Mesothelial cell of epicardium (in vitro differentiated cells): ENCODE measurements around the gene MRGPRD. TPM values are rescaled to one million over a fixed set of nuclear protein-coding genes. Genes with fewer than 3 reads are reported as not detected.

Experiments
- DNase-seq, 2 experiments: peaks; one replicate each; pipeline ENCODE4 v3.0.0; 2021; ENCODE audit warnings: low spot score in 2 of 2; ENCODE audit not compliant: unreplicated experiment in 2 of 2
- H3K27ac Mint-ChIP-seq: 2 replicates; pipeline ENCODE4 v1.8.0; 2021; ENCODE audit warnings: mixed read lengths
- H3K27me3 Mint-ChIP-seq: 2 replicates; pipeline ENCODE4 v1.8.0; 2021; ENCODE audit warnings: low read depth, mixed read lengths
- H3K36me3 Mint-ChIP-seq: 2 replicates; pipeline ENCODE4 v1.8.0; 2021; ENCODE audit warnings: mixed read lengths
- H3K4me1 Mint-ChIP-seq: 2 replicates; pipeline ENCODE4 v1.8.0; 2021; ENCODE audit warnings: mixed read lengths
- H3K4me3 Mint-ChIP-seq: 2 replicates; pipeline ENCODE4 v1.8.0; 2021; ENCODE audit warnings: mild to moderate bottlenecking, moderate library complexity, mixed read lengths
- H3K9me3 Mint-ChIP-seq: 2 replicates; pipeline ENCODE4 v1.8.0; 2021; ENCODE audit warnings: mixed read lengths
- total RNA-seq: library from RNA; stranded (reverse); gene quantifications from 3 replicates; pipeline ENCODE4 v1.2.1, GENCODE V29; 2021
- TF ChIP-seq, protein P1 (sequence below): fragments of 200-600 bp; sonication (generic); IDR thresholded peaks from one replicate; pipeline ENCODE4 v1.5.0; 2021; ENCODE audit warnings: antibody characterized with exemption; ENCODE audit not compliant: unreplicated experiment

MRGPRD gene
- total RNA-seq, 1 donor from 2014 or later = not detected

- Mint-ChIP-seq H3K4me3 (no peak overlapping the region), H3K27ac (no peak overlapping the region), H3K9me3 (no peaks in the 10 kb centered on the region), H3K27me3 (no peaks in the 10 kb centered on the region), H3K36me3 (peaks cover 13% of the 10 kb centered on the region), H3K4me1 (no peaks in the 10 kb centered on the region)
- DNase-seq = no peak
- TF ChIP-seq, protein P1, sequence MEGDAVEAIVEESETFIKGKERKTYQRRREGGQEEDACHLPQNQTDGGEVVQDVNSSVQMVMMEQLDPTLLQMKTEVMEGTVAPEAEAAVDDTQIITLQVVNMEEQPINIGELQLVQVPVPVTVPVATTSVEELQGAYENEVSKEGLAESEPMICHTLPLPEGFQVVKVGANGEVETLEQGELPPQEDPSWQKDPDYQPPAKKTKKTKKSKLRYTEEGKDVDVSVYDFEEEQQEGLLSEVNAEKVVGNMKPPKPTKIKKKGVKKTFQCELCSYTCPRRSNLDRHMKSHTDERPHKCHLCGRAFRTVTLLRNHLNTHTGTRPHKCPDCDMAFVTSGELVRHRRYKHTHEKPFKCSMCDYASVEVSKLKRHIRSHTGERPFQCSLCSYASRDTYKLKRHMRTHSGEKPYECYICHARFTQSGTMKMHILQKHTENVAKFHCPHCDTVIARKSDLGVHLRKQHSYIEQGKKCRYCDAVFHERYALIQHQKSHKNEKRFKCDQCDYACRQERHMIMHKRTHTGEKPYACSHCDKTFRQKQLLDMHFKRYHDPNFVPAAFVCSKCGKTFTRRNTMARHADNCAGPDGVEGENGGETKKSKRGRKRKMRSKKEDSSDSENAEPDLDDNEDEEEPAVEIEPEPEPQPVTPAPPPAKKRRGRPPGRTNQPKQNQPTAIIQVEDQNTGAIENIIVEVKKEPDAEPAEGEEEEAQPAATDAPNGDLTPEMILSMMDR = no peak
Measured at GRCh38 chr11:68936676-68937620, 43.8 kb downstream of the MRGPRD start.

DNA sequence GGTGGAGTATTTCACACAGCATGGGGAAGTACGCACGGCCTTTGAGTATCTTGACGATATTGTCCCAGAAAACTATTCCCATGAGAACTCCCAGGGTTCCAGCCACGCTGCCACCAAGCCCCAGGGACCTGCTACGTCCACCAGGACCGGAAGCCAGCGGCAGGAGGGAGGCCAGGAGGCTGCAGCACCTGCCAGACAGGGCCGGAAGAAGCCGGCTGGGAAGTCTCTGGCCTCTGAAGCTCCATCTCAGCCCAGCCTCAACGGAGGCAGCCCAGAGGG, 44.5 kb downstream of the MRGPRD start:
- TF ChIP-seq, protein P1 = no peak
- no peak overlapping the region for H3K27ac Mint-ChIP-seq
- H3K27me3 Mint-ChIP-seq = no peaks in the 10 kb centered on the region
- DNase-seq = no peak
- peaks cover 13% of the 10 kb centered on the region for H3K36me3 Mint-ChIP-seq
- no peaks in the 10 kb centered on the region for H3K4me1 Mint-ChIP-seq
- H3K4me3 Mint-ChIP-seq = no peak overlapping the region
- no peaks in the 10 kb centered on the region for H3K9me3 Mint-ChIP-seq

- no peaks in the 10 kb centered on the region for H3K27me3 Mint-ChIP-seq
- DNase-seq = no peak
- no peaks in the 10 kb centered on the region for H3K4me1 Mint-ChIP-seq
- no peak overlapping the region for H3K4me3 Mint-ChIP-seq
- no peak overlapping the region for H3K27ac Mint-ChIP-seq
- TF ChIP-seq, protein P1 = no peak
- H3K9me3 Mint-ChIP-seq = no peaks in the 10 kb centered on the region
- peaks cover 11% of the 10 kb centered on the region for H3K36me3 Mint-ChIP-seq
Measured at GRCh38 chr11:68935516-68936357, 45.0 kb downstream of the MRGPRD start.

GRCh38 chr11:68935066-68935465, 45.7 kb downstream of the MRGPRD start:
- Mint-ChIP-seq H3K4me3 (no peak overlapping the region), H3K9me3 (no peaks in the 10 kb centered on the region), H3K27me3 (no peaks in the 10 kb centered on the region), H3K4me1 (no peaks in the 10 kb centered on the region), H3K27ac (no peak overlapping the region), H3K36me3 (peaks cover 14% of the 10 kb centered on the region)
- TF ChIP-seq, protein P1 = no peak
- DNase-seq = no peak

GRCh38 chr11:68934666-68935065, 46.1 kb downstream of the MRGPRD start:
- no peak for DNase-seq
- TF ChIP-seq, protein P1 = no peak
- Mint-ChIP-seq H3K4me1 (no peaks in the 10 kb centered on the region), H3K27me3 (no peaks in the 10 kb centered on the region), H3K36me3 (peaks cover 16% of the 10 kb centered on the region), H3K4me3 (no peak overlapping the region), H3K9me3 (no peaks in the 10 kb centered on the region), H3K27ac (no peak overlapping the region)
